K562 (cell line): ENCODE data around the gene NRF1. TPM values are rescaled to one million over a fixed set of nuclear protein-coding genes. Genes with fewer than 3 reads are reported as not detected.

Experiments
- ATAC-seq: fragments of 200-7000 bp; cut with Tn5 transposase; 3 replicates; pipeline ENCODE4 v1.9.1; 2020; ENCODE audit warnings: moderate library complexity
- BruUV-seq: library from RNA; stranded (reverse); fragments of 400-500 nt; replicated peaks from 2 replicates; lab custom pipeline; 2021; lab: Mats Ljungman, UMichigan
- CTCF ChIA-PET: fragments of 300-600 bp; formaldehyde crosslinking; extraction: SDS; loops from one replicate; lab custom pipeline; 2021; ENCODE audit warnings: low intra/inter-chr PET ratio; lab: Yijun Ruan, JAX
- POLR2A ChIA-PET: fragments of 300-600, 350-650 bp; sonication (Branson Sonifier 250); formaldehyde crosslinking; extraction: SDS; loops from one replicate; lab custom pipeline; 2021; ENCODE audit warnings: antibody characterized with exemption, inconsistent platforms; lab: Yijun Ruan, JAX
- DNase-seq, 4 experiments: peaks; one replicate each; pipeline versions ENCODE4 v3.0.0 to v3.0.0-alpha.2; 2011 to 2018; ENCODE audit warnings: low spot score in 3 of 4, mixed read lengths in 3 of 4; ENCODE audit errors: extremely low read depth in 1 of 4
- FAIRE-seq: peaks from 2 replicates; lab custom pipeline; 2011; peaks lifted over from hg19 to GRCh38; lab: Jason Lieb, UNC
- H2AFZ ChIP-seq: 2 replicates; pipeline ENCODE4 v1.6.0; 2011; ENCODE audit warnings: low read depth, low read length, control low read depth, inconsistent platforms
- H3K27ac ChIP-seq: fragments of 200-600 bp; 3 replicates; pipeline ENCODE4 v1.8.0; 2011; ENCODE audit warnings: low read depth, mild to moderate bottlenecking, control low read depth, inconsistent platforms, low read length, moderate library complexity, mixed read lengths; ENCODE audit errors: extremely low read depth
- H3K27me3 ChIP-seq, 2 experiments: fragments of 300-600 bp in 1 of 2; 2 replicates in 1 of 2; 3 replicates in 1 of 2; pipeline versions ENCODE4 v1.6.0 to v1.8.0; 2011; ENCODE audit warnings: inconsistent platforms in 2 of 2, low read length in 2 of 2, mild to moderate bottlenecking in 1 of 2, mixed read lengths in 1 of 2, moderate library complexity in 1 of 2; ENCODE audit not compliant: control insufficient read depth in 2 of 2, insufficient read depth in 2 of 2
- H3K36me3 ChIP-seq: fragments of 300-600 bp; 3 replicates; pipeline ENCODE4 v1.8.0; 2011; ENCODE audit warnings: mild to moderate bottlenecking, low read length, inconsistent platforms; ENCODE audit not compliant: control insufficient read depth, insufficient read depth
- H3K4me1 ChIP-seq, 2 experiments: fragments of 200-600 bp in 1 of 2; replicated peaks in 1 of 2; 2 replicates in 1 of 2; 3 replicates in 1 of 2; pipeline versions ENCODE4 v1.5.1 to v1.8.0; 2011; ENCODE audit warnings: inconsistent platforms in 2 of 2, low read length in 2 of 2, mild to moderate bottlenecking in 1 of 2, mixed read lengths in 1 of 2, moderate library complexity in 1 of 2; ENCODE audit not compliant: control insufficient read depth in 2 of 2, insufficient read depth in 2 of 2
- H3K4me2 ChIP-seq: 2 replicates; pipeline ENCODE4 v1.6.1; 2011; ENCODE audit warnings: low read length, control low read depth, inconsistent platforms, mixed read lengths; ENCODE audit not compliant: insufficient read depth
- H3K4me3 ChIP-seq: fragments of 200-600 bp; sonication (generic), shearing (Covaris generic); 2 replicates; pipeline ENCODE4 v1.5.1; 2016; ENCODE audit warnings: control low read depth, inconsistent platforms
- H3K79me2 ChIP-seq: fragments of 200-600 bp; 3 replicates; pipeline ENCODE4 v1.8.0; 2011; ENCODE audit warnings: low read length, inconsistent platforms; ENCODE audit not compliant: control insufficient read depth, insufficient read depth
- H3K9ac ChIP-seq, 2 experiments: 2 replicates each; pipeline versions ENCODE4 v1.6.0 to v1.6.1; 2011; ENCODE audit warnings: low read depth in 2 of 2, low read length in 2 of 2, control low read depth in 1 of 2, inconsistent platforms in 1 of 2, mild to moderate bottlenecking in 1 of 2, mixed read lengths in 1 of 2; ENCODE audit not compliant: insufficient read depth in 1 of 2
- H3K9me1 ChIP-seq: one replicate; pipeline ENCODE4 v1.6.0; 2011; ENCODE audit warnings: inconsistent platforms, mild to moderate bottlenecking, low read length, moderate library complexity; ENCODE audit not compliant: control insufficient read depth, insufficient read depth
- H3K9me3 ChIP-seq: replicated peaks from 2 replicates; pipeline ENCODE4 v1.5.1; 2011; ENCODE audit warnings: low read depth, low read length, inconsistent platforms; ENCODE audit not compliant: control insufficient read depth, insufficient read depth
- H4K20me1 ChIP-seq: replicated peaks from 2 replicates; pipeline ENCODE4 v1.6.1; 2011; ENCODE audit warnings: low read length, inconsistent platforms, mixed read lengths; ENCODE audit not compliant: control insufficient read depth, insufficient read depth
- BDP1 ChIP-seq: IDR thresholded peaks from 3 replicates; pipeline ENCODE4 v1.6.1; 2011; ENCODE audit not compliant: insufficient read length, insufficient read depth
- BRCA1 ChIP-seq, 2 experiments: fragments of 450-650 bp in 1 of 2; sonication (generic) in 1 of 2; formaldehyde crosslinking in 1 of 2; IDR thresholded peaks; 2 replicates each; pipeline versions ENCODE4 v1.5.0 to v1.6.1; 2017 to 2020; ENCODE audit warnings: mild to moderate bottlenecking in 1 of 2, missing genetic modification reagents in 1 of 2
- E2F1 ChIP-seq: sonication (generic); formaldehyde crosslinking; IDR thresholded peaks from 2 replicates; pipeline ENCODE4 v1.8.1; 2023; ENCODE audit warnings: mild to moderate bottlenecking, missing genetic modification reagents, moderate library complexity
- FOXK2 ChIP-seq, 2 experiments: fragments of 450-650 bp; IDR thresholded peaks in 1 of 2; conservative IDR thresholded peaks in 1 of 2; 2 replicates each; pipeline ENCODE4 v1.6.1; 2016; ENCODE audit warnings: low read depth in 2 of 2, mild to moderate bottlenecking in 1 of 2
- HMBOX1 ChIP-seq: sonication (generic); IDR thresholded peaks from 2 replicates; pipeline ENCODE4 v1.6.1; 2016
- NFE2L1 ChIP-seq: fragments of 450-650 bp; IDR thresholded peaks from 2 replicates; pipeline ENCODE4 v1.6.1; 2016; ENCODE audit warnings: missing genetic modification characterization, low read depth, mild to moderate bottlenecking, missing compliant biosample characterization, moderate library complexity, borderline replicate concordance
- PRMT5 ChIP-seq: sonication (generic); formaldehyde crosslinking; IDR thresholded peaks from 2 replicates; pipeline ENCODE4 v1.5.0; 2020; ENCODE audit warnings: missing genetic modification reagents
- RFX1 ChIP-seq: fragments of 450-650 bp; IDR thresholded peaks from 2 replicates; pipeline ENCODE4 v1.6.1; 2016; ENCODE audit warnings: mild to moderate bottlenecking, moderate library complexity
- TCF7L2 ChIP-seq: fragments of 150-350 bp; IDR thresholded peaks from 2 replicates; pipeline ENCODE4 v1.6.1; 2016; ENCODE audit warnings: low read depth, mild to moderate bottlenecking, low read length, moderate library complexity
- VEZF1 ChIP-seq: fragments of 200-800 bp; sonication (Bioruptor generic); IDR thresholded peaks from 2 replicates; pipeline ENCODE4 v1.6.1; 2017; ENCODE audit warnings: missing genetic modification characterization, missing compliant biosample characterization
- ZC3H11A ChIP-seq: IDR thresholded peaks from 2 replicates; pipeline ENCODE4 v1.6.1; 2012; ENCODE audit warnings: low read depth, low read length, improper control_type of control experiment
- ZNF274 ChIP-seq: IDR thresholded peaks from 2 replicates; pipeline ENCODE4 v1.6.1; 2011; ENCODE audit warnings: low read depth, mild to moderate bottlenecking, low read length, moderate library complexity, borderline replicate concordance
- ZNF445 ChIP-seq: fragments of 250-450 bp; sonication (Bioruptor Pico); IDR thresholded peaks from 2 replicates; pipeline ENCODE4 v1.4.0; 2020; ENCODE audit warnings: low read depth, mild to moderate bottlenecking, moderate library complexity
- ZNF766 ChIP-seq: fragments of 200-800 bp; sonication (Bioruptor generic); conservative IDR thresholded peaks from 2 replicates; pipeline ENCODE4 v1.6.1; 2016; ENCODE audit warnings: missing genetic modification characterization, missing compliant biosample characterization
- WGBS: fragments of 100-300 bp; shearing (Covaris generic); methylation state at CpG from one replicate; pipeline ENCODE4 v1.1.6; 2016; ENCODE audit warnings: low coverage, mixed read lengths; ENCODE audit not compliant: insufficient coverage; ENCODE audit errors: missing lambda C conversion rate; 5-methylcytosine and 5-hydroxymethylcytosine counted together
- in situ Hi-C: fragments of 300-500 bp; cut with MboI; formaldehyde crosslinking; loops from 4 replicates; pipeline ENCODE4 v1.15.0; 2018; ENCODE audit warnings: inconsistent platforms, mixed read lengths
- intact Hi-C: fragments of 100-400 bp; cut with micrococcal nuclease; formaldehyde crosslinking; loops from 2 replicates; pipeline ENCODE4 v1.14.2; 2022
- polyA plus RNA-seq, 8 experiments: library from polyadenylated mRNA; depleted of rRNA in 4 of 8; stranded (reverse) in 5 of 8; unstranded in 3 of 8; fragments of >200 nt; fragmentation: Nextera tagmentation in 2 of 8; fragmentation: Illumina TruSeq in 1 of 8; extraction: Ambion mirVana in 2 of 8; extraction: Trizol in 1 of 8; gene quantifications; 2 replicates each; pipeline versions ENCODE4 v1.2.1 to v1.2.3, GENCODE V29; 2011 to 2014; ENCODE audit warnings: inconsistent platforms in 1 of 8, missing spikeins in 1 of 8
- total RNA-seq, 7 experiments: library from RNA; depleted of rRNA in 6 of 7; stranded (reverse); fragments of >200 nt in 6 of 7; fragmentation: Illumina TruSeq in 2 of 7; extraction: Trizol in 2 of 7; gene quantifications; 2 replicates each; pipeline versions ENCODE4 v1.2.1 to v1.2.3, GENCODE V29; 2011 to 2021; ENCODE audit warnings: low replicate concordance in 1 of 7
- TF ChIP-seq, protein P1 (sequence below): fragments of 250-450 bp; sonication (Bioruptor Pico); IDR thresholded peaks from 2 replicates; pipeline ENCODE4 v1.5.0; 2021
- TF ChIP-seq, protein P2 (sequence below): fragments of 450-650 bp; IDR thresholded peaks from 2 replicates; pipeline ENCODE4 v1.6.1; 2016; ENCODE audit warnings: antibody characterized with exemption

Gene NRF1
- total and polyA plus RNA-seq, 9 of the 15 experiments (the other 6 are each of a cell fraction or from before 2014, with no cell fraction given): 8.6 to 28.8 (median 20.3) TPM

GRCh38 chr7:129775695-129776361 lies 164.3 kb downstream of the NRF1 start:
- DNase-seq (no peak), ATAC-seq (no peak), FAIRE-seq (no peak)
- H3K9me3 ChIP-seq: no peaks in the 10 kb centered on the region
- WGBS: 88% methylated on average over 11 of the region's 12 CpGs
- in situ Hi-C loops (no loop called here), intact Hi-C loops (no loop called here)
- no peaks in the 10 kb centered on the region for H3K9me1 ChIP-seq
- POLR2A ChIA-PET: interaction anchor here (0.7 kb wide), 1 partner anchor 37 kb away, joined by 3 read pairs; no protein-coding TSS in a partner anchor
- H3K79me2 ChIP-seq: peaks cover 23% of the 10 kb centered on the region; the same call in 2 of the 3 replicates
- no peaks in the 10 kb centered on the region for H3K27me3 ChIP-seq
- TF ChIP-seq BDP1 (no peak), E2F1 (CRISPR knock-in tag) (no peak), FOXK2 (conservative IDR thresholded peaks at IDR 0.05 in 1 of 2, IDR thresholded peaks at IDR 0.05 in 1 of 2; ENCODE audit: low read depth in 2 of 2) (no peak), ZNF274 (no peak), ZNF766 (CRISPR knock-in tag) (no peak), BRCA1 (IDR thresholded peaks at IDR 0.05) (no peak), BRCA1 (CRISPR knock-in tag; IDR thresholded peaks at IDR 0.05) (no peak), VEZF1 (CRISPR knock-in tag) (no peak), TCF7L2 (no peak), ZNF445 (CRISPR knock-in tag) (no peak), NFE2L1 (tag) (no peak), RFX1 (no peak), ZC3H11A (no peak), HMBOX1 (no peak), PRMT5 (no peak)
- TF ChIP-seq, protein P1, sequence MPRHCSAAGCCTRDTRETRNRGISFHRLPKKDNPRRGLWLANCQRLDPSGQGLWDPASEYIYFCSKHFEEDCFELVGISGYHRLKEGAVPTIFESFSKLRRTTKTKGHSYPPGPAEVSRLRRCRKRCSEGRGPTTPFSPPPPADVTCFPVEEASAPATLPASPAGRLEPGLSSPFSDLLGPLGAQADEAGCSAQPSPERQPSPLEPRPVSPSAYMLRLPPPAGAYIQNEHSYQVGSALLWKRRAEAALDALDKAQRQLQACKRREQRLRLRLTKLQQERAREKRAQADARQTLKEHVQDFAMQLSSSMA (CRISPR knock-in tag): no peak
- TF ChIP-seq, protein P2, sequence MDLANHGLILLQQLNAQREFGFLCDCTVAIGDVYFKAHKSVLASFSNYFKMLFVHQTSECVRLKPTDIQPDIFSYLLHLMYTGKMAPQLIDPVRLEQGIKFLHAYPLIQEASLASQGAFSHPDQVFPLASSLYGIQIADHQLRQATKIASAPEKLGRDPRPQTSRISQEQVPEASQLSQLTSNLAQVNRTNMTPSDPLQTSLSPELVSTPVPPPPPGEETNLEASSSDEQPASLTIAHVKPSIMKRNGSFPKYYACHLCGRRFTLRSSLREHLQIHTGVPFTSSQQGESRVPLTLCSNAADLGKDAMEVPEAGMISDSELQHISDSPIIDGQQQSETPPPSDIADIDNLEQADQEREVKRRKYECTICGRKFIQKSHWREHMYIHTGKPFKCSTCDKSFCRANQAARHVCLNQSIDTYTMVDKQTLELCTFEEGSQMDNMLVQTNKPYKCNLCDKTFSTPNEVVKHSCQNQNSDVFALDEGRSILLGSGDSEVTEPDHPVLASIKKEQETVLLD: no peak
- no peaks in the 10 kb centered on the region for H3K36me3 ChIP-seq
- H4K20me1 ChIP-seq: no peaks in the 10 kb centered on the region; the same call in 1 of the 2 replicates
- H3K9ac ChIP-seq: peak overlapping the region in 1 of 2 experiments; percentile 69; a peak in 2 of 4 replicates
- H3K27ac ChIP-seq: no peak overlapping the region
- H3K4me2 ChIP-seq: no peak overlapping the region
- H3K4me1 ChIP-seq: peaks cover 11 to 85% of the 10 kb centered on the region in 2 experiments; a peak in 4 of 5 replicates
- no peak overlapping the region for H3K4me3 ChIP-seq
- BruUV-seq: no TSS peak
- CTCF ChIA-PET: no interaction called here
- H2AFZ ChIP-seq: no peak overlapping the region
